Measurements from ENCODE around the gene ICAM4. TPM values are rescaled to one million over a fixed set of nuclear protein-coding genes. Genes with fewer than 3 reads are reported as not detected.

The ICAM4 gene
- total RNA-seq, 4 donors from 2014 or later, result 1.1 to 2.4 TPM; not detected in 2

- TF ChIP-seq CTCF (IDR thresholded peaks at IDR 0.05; ENCODE audit: low read depth), result no peak
These were observed 32.3 kb downstream of the ICAM4 start for GRCh38 chr19:10318807-10319682.

- no peak for TF ChIP-seq CTCF (IDR thresholded peaks at IDR 0.05; ENCODE audit: low read depth)
These were observed 34.1 kb downstream of the ICAM4 start for GRCh38 chr19:10320602-10321416.

GRCh38 chr19:10321417-10321797, 34.7 kb downstream of the ICAM4 start:
- no peak for TF ChIP-seq CTCF (IDR thresholded peaks at IDR 0.05; ENCODE audit: low read depth)

- TF ChIP-seq CTCF (IDR thresholded peaks at IDR 0.05; ENCODE audit: low read depth), result no peak
These were observed 35.4 kb downstream of the ICAM4 start for GRCh38 chr19:10321874-10322835.

GRCh38 chr19:10325732-10326131, 39.0 kb downstream of the ICAM4 start:
- no peak for TF ChIP-seq CTCF (IDR thresholded peaks at IDR 0.05; ENCODE audit: low read depth)

GRCh38 chr19:10327793-10328192, 41.0 kb downstream of the ICAM4 start:
- TF ChIP-seq CTCF (IDR thresholded peaks at IDR 0.05; ENCODE audit: low read depth), result no peak
